ENCODE data around the gene PACSIN2.

DNA sequence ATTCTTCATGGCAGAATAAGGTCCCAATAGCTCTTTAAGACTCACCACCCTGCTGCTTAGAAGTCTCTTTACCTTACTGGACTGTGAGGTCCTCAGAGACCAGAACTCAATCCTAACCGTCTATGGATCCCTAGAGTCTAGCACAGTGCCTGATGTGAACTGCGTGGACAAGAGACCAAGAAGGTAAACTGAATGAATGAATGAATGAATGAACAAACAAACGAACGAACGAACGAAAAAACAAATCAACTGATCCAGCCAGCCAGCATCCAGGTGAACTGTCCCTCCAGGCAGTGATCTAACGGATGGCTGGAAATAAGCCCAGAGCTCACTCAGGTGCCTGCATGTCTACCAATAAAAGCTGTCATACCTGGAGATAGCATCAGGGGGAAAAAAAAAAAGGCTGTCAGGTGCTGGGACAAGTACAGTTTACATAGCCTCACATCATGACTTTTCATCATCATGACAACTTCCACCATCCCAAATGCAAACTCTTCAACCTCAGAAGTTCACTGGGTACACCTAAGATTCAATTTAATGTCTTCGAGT, 59.8 kb downstream of the PACSIN2 start:
- TF ChIP-seq, protein P1, sequence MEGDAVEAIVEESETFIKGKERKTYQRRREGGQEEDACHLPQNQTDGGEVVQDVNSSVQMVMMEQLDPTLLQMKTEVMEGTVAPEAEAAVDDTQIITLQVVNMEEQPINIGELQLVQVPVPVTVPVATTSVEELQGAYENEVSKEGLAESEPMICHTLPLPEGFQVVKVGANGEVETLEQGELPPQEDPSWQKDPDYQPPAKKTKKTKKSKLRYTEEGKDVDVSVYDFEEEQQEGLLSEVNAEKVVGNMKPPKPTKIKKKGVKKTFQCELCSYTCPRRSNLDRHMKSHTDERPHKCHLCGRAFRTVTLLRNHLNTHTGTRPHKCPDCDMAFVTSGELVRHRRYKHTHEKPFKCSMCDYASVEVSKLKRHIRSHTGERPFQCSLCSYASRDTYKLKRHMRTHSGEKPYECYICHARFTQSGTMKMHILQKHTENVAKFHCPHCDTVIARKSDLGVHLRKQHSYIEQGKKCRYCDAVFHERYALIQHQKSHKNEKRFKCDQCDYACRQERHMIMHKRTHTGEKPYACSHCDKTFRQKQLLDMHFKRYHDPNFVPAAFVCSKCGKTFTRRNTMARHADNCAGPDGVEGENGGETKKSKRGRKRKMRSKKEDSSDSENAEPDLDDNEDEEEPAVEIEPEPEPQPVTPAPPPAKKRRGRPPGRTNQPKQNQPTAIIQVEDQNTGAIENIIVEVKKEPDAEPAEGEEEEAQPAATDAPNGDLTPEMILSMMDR (IDR thresholded peaks at IDR 0.05), result no peak
- TF ChIP-seq POLR2AphosphoS5 (IDR thresholded peaks at IDR 0.05; ENCODE audit: low read depth, low read length), result no peak
- TF ChIP-seq, protein P2, sequence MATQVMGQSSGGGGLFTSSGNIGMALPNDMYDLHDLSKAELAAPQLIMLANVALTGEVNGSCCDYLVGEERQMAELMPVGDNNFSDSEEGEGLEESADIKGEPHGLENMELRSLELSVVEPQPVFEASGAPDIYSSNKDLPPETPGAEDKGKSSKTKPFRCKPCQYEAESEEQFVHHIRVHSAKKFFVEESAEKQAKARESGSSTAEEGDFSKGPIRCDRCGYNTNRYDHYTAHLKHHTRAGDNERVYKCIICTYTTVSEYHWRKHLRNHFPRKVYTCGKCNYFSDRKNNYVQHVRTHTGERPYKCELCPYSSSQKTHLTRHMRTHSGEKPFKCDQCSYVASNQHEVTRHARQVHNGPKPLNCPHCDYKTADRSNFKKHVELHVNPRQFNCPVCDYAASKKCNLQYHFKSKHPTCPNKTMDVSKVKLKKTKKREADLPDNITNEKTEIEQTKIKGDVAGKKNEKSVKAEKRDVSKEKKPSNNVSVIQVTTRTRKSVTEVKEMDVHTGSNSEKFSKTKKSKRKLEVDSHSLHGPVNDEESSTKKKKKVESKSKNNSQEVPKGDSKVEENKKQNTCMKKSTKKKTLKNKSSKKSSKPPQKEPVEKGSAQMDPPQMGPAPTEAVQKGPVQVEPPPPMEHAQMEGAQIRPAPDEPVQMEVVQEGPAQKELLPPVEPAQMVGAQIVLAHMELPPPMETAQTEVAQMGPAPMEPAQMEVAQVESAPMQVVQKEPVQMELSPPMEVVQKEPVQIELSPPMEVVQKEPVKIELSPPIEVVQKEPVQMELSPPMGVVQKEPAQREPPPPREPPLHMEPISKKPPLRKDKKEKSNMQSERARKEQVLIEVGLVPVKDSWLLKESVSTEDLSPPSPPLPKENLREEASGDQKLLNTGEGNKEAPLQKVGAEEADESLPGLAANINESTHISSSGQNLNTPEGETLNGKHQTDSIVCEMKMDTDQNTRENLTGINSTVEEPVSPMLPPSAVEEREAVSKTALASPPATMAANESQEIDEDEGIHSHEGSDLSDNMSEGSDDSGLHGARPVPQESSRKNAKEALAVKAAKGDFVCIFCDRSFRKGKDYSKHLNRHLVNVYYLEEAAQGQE (IDR thresholded peaks at IDR 0.05; ENCODE audit: insufficient read depth in 1 of 2, low read depth in 2 of 2, low read length in 1 of 2), result no peak
